GM21423 (cell line): ENCODE data around the gene CASZ1.

Source experiments
- ATAC-seq: cut with Tn5 transposase; IDR thresholded peaks from one replicate; pipeline ENCODE4 v1.9.1; 2021; ENCODE audit warnings: mild to moderate bottlenecking, moderate library complexity; ENCODE audit not compliant: unreplicated experiment

CASZ1 gene

GRCh38 chr1:10800778-10801177 lies 4.3 kb upstream of the CASZ1 start:
- ATAC-seq: no peak

- ATAC-seq: no peak
Measured at GRCh38 chr1:10799726-10800125, 3.3 kb upstream of the CASZ1 start.

GRCh38 chr1:10795276-10796021 lies 997 bp downstream of the CASZ1 start:
- no peak for ATAC-seq

- ATAC-seq: no peak
Measured at GRCh38 chr1:10794724-10795275, 1.6 kb downstream of the CASZ1 start.

- no peak for ATAC-seq
Measured at GRCh38 chr1:10793129-10793651, 3.3 kb downstream of the CASZ1 start.

- ATAC-seq: no peak
Measured at GRCh38 chr1:10791105-10791951, 5.1 kb downstream of the CASZ1 start.

GRCh38 chr1:10789803-10790702 lies 6.4 kb downstream of the CASZ1 start:
- no peak for ATAC-seq

- no peak for ATAC-seq
Measured at GRCh38 chr1:10789047-10789791, 7.2 kb downstream of the CASZ1 start.

- ATAC-seq: no peak
Measured at GRCh38 chr1:10788592-10789006, 7.8 kb downstream of the CASZ1 start.

- ATAC-seq: no peak
Measured at GRCh38 chr1:10787286-10787685, 9.2 kb downstream of the CASZ1 start.

GRCh38 chr1:10785728-10786638 lies 10.5 kb downstream of the CASZ1 start:
- no peak for ATAC-seq

- no peak for ATAC-seq
Measured at GRCh38 chr1:10784998-10785727, 11.3 kb downstream of the CASZ1 start.

GRCh38 chr1:10782491-10783244 lies 13.8 kb downstream of the CASZ1 start:
- ATAC-seq: no peak

- ATAC-seq: no peak
Measured at GRCh38 chr1:10781137-10781536, 15.3 kb downstream of the CASZ1 start.

GRCh38 chr1:10779841-10780240 lies 16.6 kb downstream of the CASZ1 start:
- ATAC-seq: no peak

GRCh38 chr1:10779201-10779600 lies 17.2 kb downstream of the CASZ1 start:
- no peak for ATAC-seq

- ATAC-seq: no peak
Measured at GRCh38 chr1:10778640-10779039, 17.8 kb downstream of the CASZ1 start.
